Activated T-cell treated with anti-CD3 and anti-CD28 coated beads for 4 hours (primary cell): ENCODE measurements around the gene TES.

Experiments
- DNase-seq: peaks from one replicate; pipeline ENCODE4 v3.0.0-alpha.2; 2020

The TES gene

GRCh38 chr7:116252249-116252648, 41.9 kb downstream of the TES start:
- no peak for DNase-seq

GRCh38 chr7:116257156-116257555, 46.8 kb downstream of the TES start:
- DNase-seq = no peak

- peak; percentile 32 for DNase-seq
Observed at GRCh38 chr7:116258734-116259133, 48.4 kb downstream of the TES start.

- DNase-seq = no peak
Observed at GRCh38 chr7:116259156-116259870, 49.0 kb downstream of the TES start.

- no peak for DNase-seq
Observed at GRCh38 chr7:116259871-116260440, 49.6 kb downstream of the TES start.

- no peak for DNase-seq
Observed at GRCh38 chr7:116261904-116262303, 51.6 kb downstream of the TES start.

- no peak for DNase-seq
Observed at GRCh38 chr7:116265881-116266280, 55.5 kb downstream of the TES start.

GRCh38 chr7:116269466-116269865, 59.1 kb downstream of the TES start:
- no peak for DNase-seq

GRCh38 chr7:116271161-116271913, 61.0 kb downstream of the TES start:
- DNase-seq = no peak

- no peak for DNase-seq
Observed at GRCh38 chr7:116271963-116272886, 61.9 kb downstream of the TES start.

- no peak for DNase-seq
Observed at GRCh38 chr7:116273283-116273917, 63.1 kb downstream of the TES start.

- DNase-seq = no peak
Observed at GRCh38 chr7:116273918-116274301, 63.6 kb downstream of the TES start.

- no peak for DNase-seq
Observed at GRCh38 chr7:116277070-116277469, 66.7 kb downstream of the TES start.

- DNase-seq = no peak
Observed at GRCh38 chr7:116279217-116279616, 68.9 kb downstream of the TES start.

- no peak for DNase-seq
Observed at GRCh38 chr7:116280803-116281202, 70.5 kb downstream of the TES start.

- DNase-seq = no peak
Observed at GRCh38 chr7:116283595-116284204, 73.4 kb downstream of the TES start.

GRCh38 chr7:116284390-116284789, 74.1 kb downstream of the TES start:
- no peak for DNase-seq

GRCh38 chr7:116285252-116285651, 74.9 kb downstream of the TES start:
- DNase-seq = no peak

- no peak for DNase-seq
Observed at GRCh38 chr7:116290740-116291139, 80.4 kb downstream of the TES start.

GRCh38 chr7:116291937-116292336, 81.6 kb downstream of the TES start:
- no peak for DNase-seq

- DNase-seq = no peak
Observed at GRCh38 chr7:116292381-116292780, 82.0 kb downstream of the TES start.

- DNase-seq = no peak
Observed at GRCh38 chr7:116293139-116293538, 82.8 kb downstream of the TES start.
